Mesenchymal stem cell (in vitro differentiated cells and primary cell): Measurements from ENCODE around the gene NFATC1.

Source experiments
- DNase-seq: peaks from one replicate; pipeline ENCODE4 v3.0.0-alpha.2; 2013
- H2AFZ ChIP-seq: one replicate; pipeline ENCODE4 v1.6.1; 2013; ENCODE audit warnings: low read depth, mild to moderate bottlenecking, control low read depth, inconsistent platforms, low read length, moderate library complexity
- H2AK5ac ChIP-seq: 2 replicates; pipeline ENCODE4 v1.6.1; 2013; ENCODE audit warnings: low read length, moderate library complexity, mild to moderate bottlenecking, inconsistent platforms; ENCODE audit not compliant: severe bottlenecking
- H2BK120ac ChIP-seq: one replicate; pipeline ENCODE4 v1.6.1; 2013; ENCODE audit warnings: low read depth, mild to moderate bottlenecking, inconsistent platforms, low read length, moderate library complexity
- H2BK12ac ChIP-seq, 2 experiments: one replicate each; pipeline ENCODE4 v1.6.1; 2013; ENCODE audit warnings: inconsistent platforms in 2 of 2, low read length in 2 of 2, mild to moderate bottlenecking in 2 of 2, moderate library complexity in 2 of 2, control low read depth in 1 of 2
- H2BK15ac ChIP-seq: one replicate; pipeline ENCODE4 v1.6.1; 2013; ENCODE audit warnings: mild to moderate bottlenecking, low read depth, inconsistent platforms; ENCODE audit not compliant: poor library complexity, severe bottlenecking
- H2BK5ac ChIP-seq: 2 replicates; pipeline ENCODE4 v1.6.1; 2013; ENCODE audit warnings: low read depth, mild to moderate bottlenecking, low read length, control low read depth, inconsistent platforms; ENCODE audit not compliant: poor library complexity, severe bottlenecking
- H3K14ac ChIP-seq, 2 experiments: one replicate each; pipeline ENCODE4 v1.6.1; 2013; ENCODE audit warnings: inconsistent platforms in 2 of 2, low read length in 2 of 2, control low read depth in 1 of 2, mild to moderate bottlenecking in 1 of 2, moderate library complexity in 1 of 2
- H3K18ac ChIP-seq, 2 experiments: one replicate each; pipeline ENCODE4 v1.6.1; 2013; ENCODE audit warnings: inconsistent platforms in 2 of 2, low read length in 2 of 2, control low read depth in 1 of 2, low read depth in 1 of 2, mild to moderate bottlenecking in 1 of 2
- H3K23ac ChIP-seq, 2 experiments: one replicate each; pipeline ENCODE4 v1.6.1; 2013; ENCODE audit warnings: inconsistent platforms in 2 of 2, low read length in 2 of 2, mild to moderate bottlenecking in 2 of 2, moderate library complexity in 2 of 2, control low read depth in 1 of 2
- H3K27ac ChIP-seq: 2 replicates; pipeline ENCODE4 v1.5.1; 2013; ENCODE audit warnings: mild to moderate bottlenecking, moderate library complexity, low read length, control low read depth, inconsistent platforms; ENCODE audit not compliant: poor library complexity, severe bottlenecking
- H3K27me3 ChIP-seq, 2 experiments: 2 replicates each; pipeline versions ENCODE4 v1.6.1 to v1.7.0; 2013; ENCODE audit warnings: low read length in 2 of 2, mild to moderate bottlenecking in 2 of 2, moderate library complexity in 2 of 2, control low read depth in 1 of 2, inconsistent platforms in 1 of 2; ENCODE audit not compliant: control insufficient read depth in 1 of 2, insufficient read depth in 1 of 2
- H3K36me3 ChIP-seq, 2 experiments: 2 replicates each; pipeline versions ENCODE4 v1.6.1 to v1.7.0; 2013; ENCODE audit warnings: low read length in 2 of 2, control low read depth in 1 of 2, inconsistent platforms in 1 of 2, low read depth in 1 of 2, mild to moderate bottlenecking in 1 of 2; ENCODE audit not compliant: insufficient read depth in 2 of 2, control insufficient read depth in 1 of 2
- H3K4ac ChIP-seq, 2 experiments: one replicate each; pipeline ENCODE4 v1.6.1; 2013; ENCODE audit warnings: inconsistent platforms in 2 of 2, low read length in 2 of 2, mild to moderate bottlenecking in 2 of 2, moderate library complexity in 2 of 2, control low read depth in 1 of 2, low read depth in 1 of 2
- H3K4me1 ChIP-seq: 2 replicates; pipeline ENCODE4 v1.6.1; 2013; ENCODE audit warnings: low read depth, low read length, control low read depth; ENCODE audit not compliant: control insufficient read depth, insufficient read depth
- H3K4me2 ChIP-seq: 2 replicates; pipeline ENCODE4 v1.6.1; 2013; ENCODE audit warnings: low read length, mild to moderate bottlenecking, inconsistent platforms; ENCODE audit not compliant: poor library complexity, severe bottlenecking
- H3K4me3 ChIP-seq, 2 experiments: 2 replicates each; pipeline versions ENCODE4 v1.5.1 to v1.7.0; 2013; ENCODE audit warnings: low read length in 2 of 2, mild to moderate bottlenecking in 2 of 2, control low read depth in 1 of 2, low read depth in 1 of 2; ENCODE audit not compliant: insufficient read depth in 1 of 2
- H3K79me1 ChIP-seq: replicated peaks from 2 replicates; pipeline ENCODE4 v1.6.1; 2013; ENCODE audit warnings: mild to moderate bottlenecking, control low read depth, low read length, inconsistent platforms; ENCODE audit not compliant: poor library complexity, severe bottlenecking
- H3K9ac ChIP-seq: 2 replicates; pipeline ENCODE4 v1.7.0; 2013; ENCODE audit warnings: mild to moderate bottlenecking, low read length, moderate library complexity
- H3K9me3 ChIP-seq: 2 replicates; pipeline ENCODE4 v1.7.0; 2013; ENCODE audit warnings: mild to moderate bottlenecking, low read length; ENCODE audit not compliant: control insufficient read depth
- H4K8ac ChIP-seq: one replicate; pipeline ENCODE4 v1.6.1; 2013; ENCODE audit warnings: inconsistent platforms, mild to moderate bottlenecking, low read length, moderate library complexity
- H4K91ac ChIP-seq: one replicate; pipeline ENCODE4 v1.6.1; 2013; ENCODE audit warnings: mild to moderate bottlenecking, low read length, inconsistent platforms
- WGBS: methylation state at CpG from one replicate; pipeline ENCODE4 v1.1.7; 2013; ENCODE audit warnings: mixed read lengths; 5-methylcytosine and 5-hydroxymethylcytosine counted together

The NFATC1 gene

DNA sequence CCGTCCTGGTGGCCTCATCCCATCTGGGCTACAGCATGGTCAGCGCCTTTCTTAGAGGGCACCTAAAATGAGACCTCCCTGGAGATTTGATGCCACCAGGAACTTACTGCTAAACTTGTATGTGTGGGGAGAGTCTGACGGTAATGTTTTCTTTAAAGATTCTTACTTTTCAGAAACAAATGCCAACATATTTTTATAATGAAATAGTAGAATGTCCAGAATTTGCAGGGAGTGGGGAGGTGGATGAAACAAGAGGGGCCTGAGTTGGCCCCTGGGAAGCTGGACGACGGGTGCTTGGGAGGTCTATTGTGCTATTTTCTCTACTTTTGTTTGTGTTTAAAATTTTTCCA, 165.1 kb downstream of the NFATC1 start:
- 100% methylated on average over 3 of the region's 5 CpGs for WGBS
- no peak overlapping the region for H2BK120ac ChIP-seq
- DNase-seq: no peak

DNA sequence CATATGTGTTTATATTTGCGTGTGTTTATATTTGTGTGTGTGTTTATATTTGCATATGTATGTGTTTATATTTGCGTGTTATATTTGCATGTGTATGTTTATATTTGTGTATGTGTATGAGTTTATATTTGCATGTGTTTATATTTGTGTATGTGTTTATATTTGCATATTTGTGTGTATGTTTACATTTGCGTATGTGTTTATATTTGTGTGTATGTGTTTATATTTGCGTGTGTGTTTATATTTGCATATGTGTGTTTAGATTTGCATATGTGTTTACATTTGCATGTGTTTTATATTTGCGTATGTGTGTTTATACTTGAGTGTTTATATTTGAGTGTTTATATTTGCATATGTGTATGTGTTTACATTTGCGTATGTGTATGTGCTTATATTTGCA, 168.2 kb downstream of the NFATC1 start:
- Histone ChIP-seq H3K27ac (no peak overlapping the region), H2BK5ac (no peak overlapping the region), H4K91ac (no peak overlapping the region), H2BK15ac (no peak overlapping the region), H3K9me3 (no peaks in the 10 kb centered on the region), H3K4me1 (peaks cover 20% of the 10 kb centered on the region), H2BK120ac (no peak overlapping the region), H2BK12ac (no peak overlapping the region), H3K4me3 (no peak overlapping the region), H3K4ac (no peak overlapping the region), H4K8ac (no peak overlapping the region), H3K14ac (no peak overlapping the region), H3K4me2 (no peak overlapping the region), H3K27me3 (peaks cover 0 to 1% of the 10 kb centered on the region in 2 experiments), H3K36me3 (no peaks in the 10 kb centered on the region), H3K79me1 (no peaks in the 10 kb centered on the region), H3K18ac (no peak overlapping the region), H2AFZ (no peak overlapping the region), H3K9ac (no peak overlapping the region), H3K23ac (no peak overlapping the region), H2AK5ac (no peak overlapping the region)
- no peak for DNase-seq
- 86% methylated on average over 6 of the region's 6 CpGs for WGBS

More for the DNA sequence above, 165.1 kb downstream of the NFATC1 start:
- no peak overlapping the region for H2BK5ac ChIP-seq
- H3K27ac ChIP-seq: no peak overlapping the region
- no peaks in the 10 kb centered on the region for H3K79me1 ChIP-seq
- no peak overlapping the region for H3K4me3 ChIP-seq
- no peak overlapping the region for H2AFZ ChIP-seq
- H3K4me2 ChIP-seq: no peak overlapping the region
- no peak overlapping the region for H3K23ac ChIP-seq
- peaks cover 0 to 6% of the 10 kb centered on the region in 2 experiments for H3K27me3 ChIP-seq
- peaks cover 3% of the 10 kb centered on the region for H3K4me1 ChIP-seq
- no peak overlapping the region for H4K91ac ChIP-seq
- no peak overlapping the region for H3K9ac ChIP-seq
- H2BK12ac ChIP-seq: no peak overlapping the region
- H2BK15ac ChIP-seq: no peak overlapping the region
- H3K9me3 ChIP-seq: no peaks in the 10 kb centered on the region
- H4K8ac ChIP-seq: no peak overlapping the region
- no peaks in the 10 kb centered on the region for H3K36me3 ChIP-seq
- no peak overlapping the region for H3K14ac ChIP-seq
- H3K18ac ChIP-seq: no peak overlapping the region
- no peak overlapping the region for H3K4ac ChIP-seq
- H2AK5ac ChIP-seq: no peak overlapping the region

GRCh38 chr18:79564441-79564840, 168.7 kb downstream of the NFATC1 start:
- Histone ChIP-seq H3K4me3 (no peak overlapping the region), H3K23ac (no peak overlapping the region), H3K18ac (no peak overlapping the region), H3K4me1 (peaks cover 20% of the 10 kb centered on the region), H3K9ac (no peak overlapping the region), H3K27me3 (peaks cover 0 to 6% of the 10 kb centered on the region in 2 experiments), H2AK5ac (no peak overlapping the region), H3K4me2 (no peak overlapping the region), H3K4ac (no peak overlapping the region), H2AFZ (no peak overlapping the region), H3K36me3 (no peaks in the 10 kb centered on the region), H2BK12ac (no peak overlapping the region), H2BK15ac (no peak overlapping the region), H3K9me3 (no peaks in the 10 kb centered on the region), H4K8ac (no peak overlapping the region), H2BK5ac (no peak overlapping the region), H2BK120ac (no peak overlapping the region), H4K91ac (no peak overlapping the region), H3K14ac (no peak overlapping the region), H3K27ac (no peak overlapping the region), H3K79me1 (no peaks in the 10 kb centered on the region)
- 76% methylated on average over 5 of the region's 6 CpGs for WGBS
- no peak for DNase-seq

DNA sequence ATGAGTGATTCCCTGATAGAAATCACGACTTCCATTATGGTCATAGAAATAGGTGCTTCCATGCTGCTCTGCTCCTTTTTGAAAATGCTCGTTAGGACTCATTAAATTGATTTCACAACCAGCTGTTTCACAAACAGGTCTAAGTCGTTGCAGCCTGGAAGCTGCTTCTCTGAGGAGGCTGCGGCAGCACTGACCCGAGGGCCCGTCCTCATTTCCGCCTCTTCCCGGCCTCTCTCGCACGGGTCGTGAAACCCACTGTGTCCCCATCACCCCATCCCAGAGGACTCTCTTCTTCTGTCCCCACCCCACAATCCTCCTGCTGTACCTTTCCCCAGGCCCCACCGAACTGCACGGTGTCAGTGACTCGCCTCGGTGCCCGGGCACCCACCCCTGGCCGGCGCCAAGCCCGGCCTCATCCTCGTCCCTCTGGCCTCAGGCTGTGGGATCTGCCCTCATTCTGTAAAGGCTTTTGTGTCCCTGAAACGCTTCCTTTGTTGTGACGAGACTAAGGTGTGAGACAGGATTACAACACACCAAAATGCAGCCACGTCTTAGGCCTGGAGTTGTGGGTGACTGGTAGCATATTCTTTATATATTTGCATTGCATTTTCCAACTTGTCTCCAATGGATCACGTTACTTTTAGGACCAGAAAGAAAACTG, 171.2 kb downstream of the NFATC1 start:
- Histone ChIP-seq H4K91ac (peak overlapping the region; percentile 84), H3K4ac (no peak overlapping the region), H3K4me1 (peaks cover 32% of the 10 kb centered on the region), H3K18ac (no peak overlapping the region), H3K36me3 (no peaks in the 10 kb centered on the region), H3K14ac (no peak overlapping the region), H3K79me1 (no peaks in the 10 kb centered on the region), H3K27ac (no peak overlapping the region), H2BK12ac (no peak overlapping the region), H2AFZ (no peak overlapping the region), H3K27me3 (peaks cover 0 to 9% of the 10 kb centered on the region in 2 experiments), H2BK120ac (no peak overlapping the region), H3K23ac (no peak overlapping the region), H4K8ac (peak overlapping the region; percentile 59), H3K4me2 (no peak overlapping the region), H2BK5ac (no peak overlapping the region), H2BK15ac (peak overlapping the region; percentile 52), H2AK5ac (peak overlapping the region; percentile 16), H3K9ac (no peak overlapping the region), H3K4me3 (no peak overlapping the region), H3K9me3 (peaks cover 4% of the 10 kb centered on the region)
- no peak for DNase-seq
- 93% methylated on average over 24 of the region's 24 CpGs for WGBS
